Fibroblast of skin of right biceps (primary cell): ENCODE data around the gene DMRTB1.

Experiments used
- DNase-seq: peaks from one replicate; pipeline ENCODE4 v3.0.0-alpha.2; 2013

DMRTB1 gene

GRCh38 chr1:53465023-53465957 lies 6.1 kb downstream of the DMRTB1 start:
- no peak for DNase-seq

GRCh38 chr1:53467391-53467790 lies 8.2 kb downstream of the DMRTB1 start:
- no peak for DNase-seq

GRCh38 chr1:53468374-53468773 lies 9.2 kb downstream of the DMRTB1 start:
- DNase-seq, result no peak

- DNase-seq, result no peak
Observed at GRCh38 chr1:53469373-53469772, 10.2 kb downstream of the DMRTB1 start.

- DNase-seq, result peak; percentile 78
Observed at GRCh38 chr1:53470155-53470554, 11.0 kb downstream of the DMRTB1 start.

- no peak for DNase-seq
Observed at GRCh38 chr1:53470584-53470983, 11.4 kb downstream of the DMRTB1 start.

GRCh38 chr1:53471000-53471399 lies 11.8 kb downstream of the DMRTB1 start:
- DNase-seq, result no peak

GRCh38 chr1:53473463-53473862 lies 14.3 kb downstream of the DMRTB1 start:
- no peak for DNase-seq

GRCh38 chr1:53475664-53476063 lies 16.5 kb downstream of the DMRTB1 start:
- no peak for DNase-seq

GRCh38 chr1:53476579-53476978 lies 17.4 kb downstream of the DMRTB1 start:
- DNase-seq, result no peak

- DNase-seq, result peak; percentile 57
Observed at GRCh38 chr1:53477651-53478501, 18.7 kb downstream of the DMRTB1 start.

GRCh38 chr1:53478502-53478818 lies 19.3 kb downstream of the DMRTB1 start:
- no peak for DNase-seq

- no peak for DNase-seq
Observed at GRCh38 chr1:53480678-53481077, 21.5 kb downstream of the DMRTB1 start.

GRCh38 chr1:53481456-53481855 lies 22.3 kb downstream of the DMRTB1 start:
- DNase-seq, result no peak

GRCh38 chr1:53482441-53483153 lies 23.4 kb downstream of the DMRTB1 start:
- DNase-seq, result no peak

GRCh38 chr1:53483170-53483569 lies 24.0 kb downstream of the DMRTB1 start:
- DNase-seq, result no peak

- no peak for DNase-seq
Observed at GRCh38 chr1:53483656-53484055, 24.5 kb downstream of the DMRTB1 start.

- DNase-seq, result no peak
Observed at GRCh38 chr1:53484705-53485477, 25.7 kb downstream of the DMRTB1 start.

GRCh38 chr1:53485478-53486394 lies 26.5 kb downstream of the DMRTB1 start:
- peak; percentile 74 for DNase-seq

GRCh38 chr1:53486395-53487026 lies 27.3 kb downstream of the DMRTB1 start:
- no peak for DNase-seq

- no peak for DNase-seq
Observed at GRCh38 chr1:53490351-53490750, 31.2 kb downstream of the DMRTB1 start.
